GM12878 (cell line): ENCODE results near the gene MFGE8. TPM values are rescaled to one million over a fixed set of nuclear protein-coding genes. Genes with fewer than 3 reads are reported as not detected.

Experiments used
- ATAC-seq: fragments of 200-7000 bp; cut with Tn5 transposase; 3 replicates; pipeline ENCODE4 v1.9.1; 2020; ENCODE audit warnings: mild to moderate bottlenecking, moderate library complexity
- BruUV-seq: library from RNA; stranded (reverse); fragments of 400-500 nt; replicated peaks from 2 replicates; lab custom pipeline; 2021; lab: Mats Ljungman, UMichigan
- CTCF ChIA-PET: fragments of 300-600 bp; sonication (Branson Sonifier 250); formaldehyde crosslinking; extraction: SDS; loops from one replicate; lab custom pipeline; 2021; ENCODE audit warnings: inconsistent platforms; lab: Yijun Ruan, JAX
- POLR2A ChIA-PET: fragments of 350-600 bp; formaldehyde crosslinking; extraction: SDS; loops from one replicate; lab custom pipeline; 2021; ENCODE audit warnings: inconsistent platforms; lab: Charles Lee
- RAD21 ChIA-PET: fragments of 300-600 bp; sonication (Branson Sonifier 250); formaldehyde crosslinking; loops from one replicate; lab custom pipeline; 2023; ENCODE audit warnings: antibody characterized with exemption; ENCODE audit not compliant: unreplicated experiment; lab: Charles Lee
- SMC1A ChIA-PET: fragments of 300-600 bp; sonication (Branson Sonifier 250); formaldehyde crosslinking; loops from one replicate; lab custom pipeline; 2023; ENCODE audit not compliant: unreplicated experiment, uncharacterized antibody; lab: Charles Lee
- DNase-seq: peaks from one replicate; pipeline ENCODE4 v3.0.0-alpha.2; 2011; ENCODE audit warnings: low read depth, low spot score
- FAIRE-seq: peaks from 3 replicates; lab custom pipeline; 2011; peaks lifted over from hg19 to GRCh38; lab: Jason Lieb, UNC
- H2AFZ ChIP-seq: 2 replicates; pipeline ENCODE4 v1.6.0; 2011; ENCODE audit warnings: low read depth, low read length, control low read depth; ENCODE audit not compliant: control insufficient read depth
- H3K27ac ChIP-seq: 2 replicates; pipeline ENCODE4 v1.5.1; 2011; ENCODE audit warnings: control low read depth; ENCODE audit not compliant: control insufficient read depth, insufficient read depth
- H3K27me3 ChIP-seq, 2 experiments: replicated peaks in 1 of 2; 2 replicates each; pipeline versions ENCODE4 v1.6.0 to v1.6.1; 2011; ENCODE audit warnings: low read length in 1 of 2; ENCODE audit not compliant: control insufficient read depth in 2 of 2, insufficient read depth in 2 of 2
- H3K36me3 ChIP-seq, 2 experiments: 2 replicates each; pipeline ENCODE4 v1.5.1; 2011; ENCODE audit warnings: low read length in 1 of 2; ENCODE audit not compliant: control insufficient read depth in 2 of 2, insufficient read depth in 2 of 2
- H3K4me1 ChIP-seq: 2 replicates; pipeline ENCODE4 v1.6.1; 2011; ENCODE audit warnings: mild to moderate bottlenecking, low read length, moderate library complexity, mixed read lengths; ENCODE audit not compliant: control insufficient read depth, insufficient read depth
- H3K4me2 ChIP-seq: 2 replicates; pipeline ENCODE4 v1.6.0; 2011; ENCODE audit warnings: control low read depth; ENCODE audit not compliant: control insufficient read depth, insufficient read depth
- H3K4me3 ChIP-seq: fragments of 200-600 bp; sonication (generic); 2 replicates; pipeline ENCODE4 v1.5.1; 2016
- H3K79me2 ChIP-seq: 2 replicates; pipeline ENCODE4 v1.6.0; 2011; ENCODE audit warnings: low read length; ENCODE audit not compliant: control insufficient read depth, insufficient read depth
- H3K9ac ChIP-seq: 2 replicates; pipeline ENCODE4 v1.8.0; 2011; ENCODE audit warnings: low read length, control low read depth, mixed read lengths; ENCODE audit not compliant: control insufficient read depth, insufficient read depth
- H3K9me3 ChIP-seq: replicated peaks from 3 replicates; pipeline ENCODE4 v1.5.1; 2011; ENCODE audit warnings: mild to moderate bottlenecking, low read length; ENCODE audit not compliant: control insufficient read depth, insufficient read depth
- H4K20me1 ChIP-seq: 2 replicates; pipeline ENCODE4 v1.6.0; 2011; ENCODE audit not compliant: control insufficient read depth, insufficient read depth
- JUNB ChIP-seq: IDR thresholded peaks from 2 replicates; pipeline ENCODE4 v1.6.1; 2016; ENCODE audit warnings: antibody characterized with exemption, mild to moderate bottlenecking
- NFYB ChIP-seq: IDR thresholded peaks from 2 replicates; pipeline ENCODE4 v1.6.1; 2011; ENCODE audit warnings: low read depth, mild to moderate bottlenecking, low read length, improper control_type of control experiment, moderate library complexity; ENCODE audit not compliant: insufficient read depth
- RCOR1 ChIP-seq: conservative IDR thresholded peaks from 2 replicates; pipeline ENCODE4 v1.6.1; 2012; ENCODE audit warnings: low read depth, low read length, improper control_type of control experiment
- WGBS: methylation state at CpG from one replicate; pipeline ENCODE4 v1.1.6; 2016; ENCODE audit warnings: low lambda C conversion rate; ENCODE audit not compliant: insufficient replicate concordance, insufficient coverage; ENCODE audit errors: missing lambda C conversion rate; 5-methylcytosine and 5-hydroxymethylcytosine counted together
- in situ Hi-C: fragments of 300-500 bp; cut with MboI; formaldehyde crosslinking; loops from 9 replicates; pipeline ENCODE4 v1.14.3; 2018; ENCODE audit warnings: mixed read lengths
- intact Hi-C: fragments of 100-400 bp; cut with micrococcal nuclease; formaldehyde crosslinking; loops from one replicate; pipeline ENCODE4 v1.14.2; 2022; ENCODE audit not compliant: unreplicated experiment
- polyA plus RNA-seq, 11 experiments: library from polyadenylated mRNA; depleted of rRNA in 4 of 11; unstranded in 6 of 11; stranded (reverse) in 5 of 11; fragments of >200 nt; fragmentation: Nextera tagmentation in 4 of 11; fragmentation: Illumina TruSeq in 1 of 11; extraction: Ambion mirVana in 4 of 11; extraction: Trizol in 1 of 11; gene quantifications; 1 replicate in 1 of 11; 2 replicates in 10 of 11; pipeline versions ENCODE4 v1.2.1 to v1.2.3, GENCODE V29; 2011 to 2016; ENCODE audit warnings: inconsistent platforms in 2 of 11, missing spikeins in 2 of 11, low read depth in 1 of 11
- total RNA-seq, 4 experiments: library from RNA; depleted of rRNA in 3 of 4; stranded (reverse); fragments of >200 nt in 3 of 4; fragmentation: Illumina TruSeq in 1 of 4; extraction: Trizol in 1 of 4; gene quantifications; 2 replicates each; pipeline versions ENCODE4 v1.2.1 to v1.2.3, GENCODE V29; 2013 to 2021
- TF ChIP-seq, protein P1 (sequence below): IDR thresholded peaks from 2 replicates; pipeline ENCODE4 v1.6.1; 2011; ENCODE audit warnings: borderline replicate concordance, low read depth, mild to moderate bottlenecking, moderate library complexity, low read length; ENCODE audit not compliant: insufficient read depth, poor library complexity, severe bottlenecking
- TF ChIP-seq, protein P2 (sequence below), 3 experiments: IDR thresholded peaks in 2 of 3; conservative IDR thresholded peaks in 1 of 3; 2 replicates each; pipeline ENCODE4 v1.5.1; 2011; ENCODE audit warnings: low read depth in 3 of 3, low read length in 3 of 3, mild to moderate bottlenecking in 3 of 3, control low read depth in 2 of 3, moderate library complexity in 2 of 3, inconsistent platforms in 1 of 3, mixed read lengths in 1 of 3; ENCODE audit not compliant: control insufficient read depth in 2 of 3, insufficient read depth in 1 of 3; ENCODE audit errors: extremely low read depth in 1 of 3

Gene MFGE8
- total and polyA plus RNA-seq, 10 of the 15 experiments (the other 5 are each of a cell fraction or from before 2014, with no cell fraction given) = 0.81 to 5.9 (median 1.0) TPM; not detected in 2

DNA sequence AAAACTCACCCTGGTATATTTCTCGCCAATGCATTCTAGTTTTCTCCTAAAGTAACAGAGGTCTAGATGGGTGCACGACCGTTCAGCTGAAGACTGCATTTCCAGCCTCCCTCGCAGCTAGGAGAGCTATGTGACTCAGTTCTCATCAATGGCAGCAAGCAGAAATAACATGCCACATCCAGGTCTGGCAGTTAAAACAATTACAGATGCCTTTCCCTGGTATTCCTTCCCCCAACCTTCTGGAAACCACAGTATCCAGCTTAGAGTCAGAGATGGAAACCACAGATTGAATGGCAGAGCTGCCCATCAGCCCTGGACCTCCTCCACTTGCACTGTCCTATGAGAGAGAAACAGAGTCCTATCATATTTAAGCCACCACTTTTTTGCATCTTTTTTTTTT, 22.7 kb downstream of the MFGE8 start:
- Histone ChIP-seq H3K9ac (no peak overlapping the region), H3K4me3 (no peak overlapping the region), H3K4me2 (no peak overlapping the region), H3K27me3 (peaks cover 0 to 5% of the 10 kb centered on the region in 2 experiments; a peak in 1 of 4 replicates)
- RAD21 ChIA-PET = no interaction called here
- no peak for FAIRE-seq
- intact Hi-C loops = no loop called here
- TF ChIP-seq NFYB (no peak), RCOR1 (no peak), JUNB (no peak)
- TF ChIP-seq, protein P1, sequence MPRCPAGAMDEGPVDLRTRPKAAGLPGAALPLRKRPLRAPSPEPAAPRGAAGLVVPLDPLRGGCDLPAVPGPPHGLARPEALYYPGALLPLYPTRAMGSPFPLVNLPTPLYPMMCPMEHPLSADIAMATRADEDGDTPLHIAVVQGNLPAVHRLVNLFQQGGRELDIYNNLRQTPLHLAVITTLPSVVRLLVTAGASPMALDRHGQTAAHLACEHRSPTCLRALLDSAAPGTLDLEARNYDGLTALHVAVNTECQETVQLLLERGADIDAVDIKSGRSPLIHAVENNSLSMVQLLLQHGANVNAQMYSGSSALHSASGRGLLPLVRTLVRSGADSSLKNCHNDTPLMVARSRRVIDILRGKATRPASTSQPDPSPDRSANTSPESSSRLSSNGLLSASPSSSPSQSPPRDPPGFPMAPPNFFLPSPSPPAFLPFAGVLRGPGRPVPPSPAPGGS = no peak
- TF ChIP-seq, protein P2, sequence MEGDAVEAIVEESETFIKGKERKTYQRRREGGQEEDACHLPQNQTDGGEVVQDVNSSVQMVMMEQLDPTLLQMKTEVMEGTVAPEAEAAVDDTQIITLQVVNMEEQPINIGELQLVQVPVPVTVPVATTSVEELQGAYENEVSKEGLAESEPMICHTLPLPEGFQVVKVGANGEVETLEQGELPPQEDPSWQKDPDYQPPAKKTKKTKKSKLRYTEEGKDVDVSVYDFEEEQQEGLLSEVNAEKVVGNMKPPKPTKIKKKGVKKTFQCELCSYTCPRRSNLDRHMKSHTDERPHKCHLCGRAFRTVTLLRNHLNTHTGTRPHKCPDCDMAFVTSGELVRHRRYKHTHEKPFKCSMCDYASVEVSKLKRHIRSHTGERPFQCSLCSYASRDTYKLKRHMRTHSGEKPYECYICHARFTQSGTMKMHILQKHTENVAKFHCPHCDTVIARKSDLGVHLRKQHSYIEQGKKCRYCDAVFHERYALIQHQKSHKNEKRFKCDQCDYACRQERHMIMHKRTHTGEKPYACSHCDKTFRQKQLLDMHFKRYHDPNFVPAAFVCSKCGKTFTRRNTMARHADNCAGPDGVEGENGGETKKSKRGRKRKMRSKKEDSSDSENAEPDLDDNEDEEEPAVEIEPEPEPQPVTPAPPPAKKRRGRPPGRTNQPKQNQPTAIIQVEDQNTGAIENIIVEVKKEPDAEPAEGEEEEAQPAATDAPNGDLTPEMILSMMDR (IDR thresholded peaks at IDR 0.05 in 2 of 3, conservative IDR thresholded peaks at IDR 0.05 in 1 of 3; ENCODE audit: control insufficient read depth in 2 of 3, extremely low read depth in 1 of 3, insufficient read depth in 1 of 3, low read depth in 3 of 3, low read length in 3 of 3) = no peak
- TF ChIP-seq, all 136 proteins: peak for 0
- Histone ChIP-seq H4K20me1 (no peaks in the 10 kb centered on the region), H2AFZ (no peak overlapping the region), H3K79me2 (no peaks in the 10 kb centered on the region), H3K27ac (no peak overlapping the region), H3K9me3 (no peaks in the 10 kb centered on the region), H3K4me1 (peaks cover 3% of the 10 kb centered on the region), H3K36me3 (no peaks in the 10 kb centered on the region)
- CTCF ChIA-PET = interaction anchor here (0.5 to 2.3 kb wide), 3 partner anchors 12 to 14 kb away, joined by 3 to 10 read pairs (median 3); no protein-coding TSS in a partner anchor
- POLR2A ChIA-PET = no interaction called here
- ATAC-seq (no peak), DNase-seq (no peak)
- SMC1A ChIA-PET = interaction anchor here (2.3 kb wide), 1 partner anchor 13 kb away, joined by 6 read pairs; no protein-coding TSS in a partner anchor
- no TSS peak for BruUV-seq
- WGBS = 3% methylated on average over 4 of the region's 4 CpGs
- in situ Hi-C loops = no loop called here
